GM12891 (cell line): ENCODE measurements around the gene LONP1.
A peak's percentile ranks its signal among the peaks of the same experiment; 100 is the strongest.
"Not testable (repeated sequence)": the region's sequence is repeated elsewhere in the genome, so short reads cannot be mapped to it uniquely, and the experiment has no call there.

ENCODE experiments used
- DNase-seq: peaks from one replicate; pipeline ENCODE4 v3.0.0; 2011; ENCODE audit warnings: low spot score; ENCODE audit not compliant: insufficient read length
- FAIRE-seq: peaks from 2 replicates; lab custom pipeline; 2011; peaks lifted over from hg19 to GRCh38; lab: Jason Lieb, UNC
- PAX5 ChIP-seq: IDR thresholded peaks from 2 replicates; pipeline ENCODE4 v1.6.1; 2011; ENCODE audit warnings: low read length, moderate library complexity, mild to moderate bottlenecking; ENCODE audit not compliant: insufficient read depth, severe bottlenecking
- POLR2A ChIP-seq: IDR thresholded peaks from 2 replicates; pipeline ENCODE4 v1.6.1; 2011; ENCODE audit warnings: low read depth, low read length, control low read depth
- POLR2AphosphoS5 ChIP-seq: IDR thresholded peaks from 2 replicates; pipeline ENCODE4 v1.6.1; 2011; ENCODE audit warnings: low read depth, low read length, control low read depth
- POU2F2 ChIP-seq: IDR thresholded peaks from 2 replicates; pipeline ENCODE4 v1.6.1; 2011; ENCODE audit warnings: low read depth, mild to moderate bottlenecking, control low read depth, low read length, moderate library complexity
- SPI1 ChIP-seq: IDR thresholded peaks from 2 replicates; pipeline ENCODE4 v1.6.1; 2011; ENCODE audit warnings: low read depth, low read length, control low read depth
- TAF1 ChIP-seq: IDR thresholded peaks from 2 replicates; pipeline ENCODE4 v1.6.1; 2011; ENCODE audit warnings: low read depth, low read length, control low read depth

The LONP1 gene

GRCh38 chr19:5743630-5744029 lies 23.7 kb upstream of the LONP1 start:
- FAIRE-seq (no peak), DNase-seq (no peak)

GRCh38 chr19:5742051-5742450 lies 22.1 kb upstream of the LONP1 start:
- no peak for DNase-seq
- peak; percentile 71 for FAIRE-seq
- no peak for TF ChIP-seq POU2F2
- TF ChIP-seq SPI1, result no peak
- TF ChIP-seq TAF1, result no peak
- no peak for TF ChIP-seq PAX5
- TF ChIP-seq POLR2A, result no peak
- no peak for TF ChIP-seq POLR2AphosphoS5

More at GRCh38 chr19:5743630-5744029, 23.7 kb upstream of the LONP1 start:
- no peak for TF ChIP-seq POLR2AphosphoS5
- no peak for TF ChIP-seq POLR2A
- no peak for TF ChIP-seq POU2F2
- TF ChIP-seq SPI1, result no peak
- no peak for TF ChIP-seq PAX5
- no peak for TF ChIP-seq TAF1

GRCh38 chr19:5738423-5738822 lies 18.5 kb upstream of the LONP1 start:
- no peak for TF ChIP-seq POLR2A
- TF ChIP-seq POU2F2, result no peak
- TF ChIP-seq PAX5, result no peak
- no peak for TF ChIP-seq POLR2AphosphoS5
- no peak for TF ChIP-seq SPI1
- TF ChIP-seq TAF1, result no peak
- no peak for FAIRE-seq
- DNase-seq, result no peak

- not testable (repeated sequence) for FAIRE-seq, DNase-seq
Measured at GRCh38 chr19:5733172-5733571, 13.2 kb upstream of the LONP1 start.

- DNase-seq, result no peak
- TF ChIP-seq POLR2AphosphoS5 (no peak), POLR2A (no peak), PAX5 (no peak), TAF1 (no peak), SPI1 (no peak), POU2F2 (no peak)
- no peak for FAIRE-seq
Measured at GRCh38 chr19:5727453-5728050, 7.6 kb upstream of the LONP1 start.

- DNase-seq (no peak), FAIRE-seq (no peak)
- TF ChIP-seq TAF1, result no peak
- no peak for TF ChIP-seq SPI1
- TF ChIP-seq POLR2A, result no peak; the same call in 1 of the 2 replicates
- TF ChIP-seq POLR2AphosphoS5, result no peak
- TF ChIP-seq PAX5, result no peak
- no peak for TF ChIP-seq POU2F2
Measured at GRCh38 chr19:5719274-5719960, 529 bp downstream of the LONP1 start.

- FAIRE-seq (no peak), DNase-seq (peak; percentile 30)
- TF ChIP-seq POU2F2, result 0 out of 2 replicates have a peak, but pooled peaks have one; percentile 51
- TF ChIP-seq POLR2A, result peak; percentile 80
- TF ChIP-seq POLR2AphosphoS5, result peak; percentile 57; the same call in 1 of the 2 replicates
- no peak for TF ChIP-seq PAX5
- TF ChIP-seq TAF1, result peak; percentile 75; the same call in 1 of the 2 replicates
Measured at GRCh38 chr19:5718579-5719273, 1.2 kb downstream of the LONP1 start.

- TF ChIP-seq SPI1, result no peak
- TF ChIP-seq POLR2AphosphoS5, result no peak
- no peak for TF ChIP-seq POLR2A
- TF ChIP-seq TAF1, result no peak
- FAIRE-seq (no peak), DNase-seq (no peak)
Measured at GRCh38 chr19:5718037-5718578, 1.8 kb downstream of the LONP1 start.

- no peak for TF ChIP-seq TAF1
- no peak for TF ChIP-seq POLR2A
- TF ChIP-seq POU2F2, result no peak
- TF ChIP-seq POLR2AphosphoS5, result no peak
- no peak for TF ChIP-seq SPI1
- no peak for TF ChIP-seq PAX5
- FAIRE-seq, result no peak
- DNase-seq, result no peak
Measured at GRCh38 chr19:5717215-5717935, 2.6 kb downstream of the LONP1 start.
